ENCODE data around the gene PRKCQ. TPM values are rescaled to one million over a fixed set of nuclear protein-coding genes. Genes with fewer than 3 reads are reported as not detected.

Gene PRKCQ
- total RNA-seq, 2 donors from 2014 or later: 0.41 to 0.42 TPM

DNA sequence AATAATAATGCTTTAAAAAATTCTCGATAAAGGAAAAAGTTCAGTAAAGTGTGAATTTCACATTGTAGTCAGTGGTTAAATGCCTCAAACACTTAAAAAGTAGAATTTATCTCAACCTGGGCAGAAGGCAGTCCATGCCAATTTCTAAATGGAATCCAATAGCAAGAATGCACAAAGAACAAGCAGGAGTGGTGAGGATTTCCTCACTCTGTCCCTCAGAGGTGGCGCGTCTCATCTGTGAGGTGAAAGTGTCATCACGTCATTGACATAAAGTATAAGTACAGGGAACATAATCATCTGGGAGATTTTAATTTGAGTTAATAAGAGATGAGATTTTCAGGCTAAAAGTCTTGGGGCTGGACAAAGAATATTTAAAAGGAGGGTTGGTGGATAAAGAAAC, 10.0 kb upstream of the PRKCQ start:
- no peak for DNase-seq (ENCODE audit: low spot score)
- H3K27me3 ChIP-seq (replicated peaks; ENCODE audit: insufficient read depth): no peaks in the 10 kb centered on the region
- no peaks in the 10 kb centered on the region for H3K4me1 ChIP-seq (ENCODE audit: control insufficient read depth in 1 of 2, low read depth in 2 of 2)
- H3K9me3 ChIP-seq: no peaks in the 10 kb centered on the region
- ATAC-seq (ENCODE audit: insufficient number of reproducible peaks, low FRiP score, low read depth): no peak
- no peak overlapping the region for H3K27ac ChIP-seq
- H3K4me3 ChIP-seq: no peak overlapping the region
- H3K36me3 ChIP-seq: no peaks in the 10 kb centered on the region
- no peak for TF ChIP-seq CTCF (IDR thresholded peaks at IDR 0.05)

GRCh38 chr10:6589287-6590094, 9.4 kb upstream of the PRKCQ start:
- no peak for DNase-seq (ENCODE audit: low spot score)
- H3K4me3 ChIP-seq: no peak overlapping the region
- no peak overlapping the region for H3K27ac ChIP-seq
- TF ChIP-seq CTCF (IDR thresholded peaks at IDR 0.05): no peak
- no peaks in the 10 kb centered on the region for H3K9me3 ChIP-seq
- H3K27me3 ChIP-seq (replicated peaks; ENCODE audit: insufficient read depth): no peaks in the 10 kb centered on the region
- ATAC-seq (ENCODE audit: insufficient number of reproducible peaks, low FRiP score, low read depth): no peak
- H3K4me1 ChIP-seq (ENCODE audit: control insufficient read depth in 1 of 2, low read depth in 2 of 2): no peaks in the 10 kb centered on the region
- H3K36me3 ChIP-seq: no peaks in the 10 kb centered on the region

GRCh38 chr10:6588845-6589244, 8.8 kb upstream of the PRKCQ start:
- Histone ChIP-seq H3K36me3 (no peaks in the 10 kb centered on the region), H3K9me3 (no peaks in the 10 kb centered on the region), H3K4me1 (ENCODE audit: control insufficient read depth in 1 of 2, low read depth in 2 of 2) (no peaks in the 10 kb centered on the region), H3K27ac (no peak overlapping the region), H3K4me3 (no peak overlapping the region), H3K27me3 (replicated peaks; ENCODE audit: insufficient read depth) (no peaks in the 10 kb centered on the region)
- ATAC-seq (ENCODE audit: insufficient number of reproducible peaks, low FRiP score, low read depth) (no peak), DNase-seq (ENCODE audit: low spot score) (no peak)
- no peak for TF ChIP-seq CTCF (IDR thresholded peaks at IDR 0.05)

GRCh38 chr10:6588082-6588481, 8.0 kb upstream of the PRKCQ start:
- Histone ChIP-seq H3K27me3 (replicated peaks; ENCODE audit: insufficient read depth) (no peaks in the 10 kb centered on the region), H3K9me3 (no peaks in the 10 kb centered on the region), H3K4me3 (no peak overlapping the region), H3K27ac (no peak overlapping the region), H3K4me1 (ENCODE audit: control insufficient read depth in 1 of 2, low read depth in 2 of 2) (no peaks in the 10 kb centered on the region), H3K36me3 (no peaks in the 10 kb centered on the region)
- ATAC-seq (ENCODE audit: insufficient number of reproducible peaks, low FRiP score, low read depth) (no peak), DNase-seq (ENCODE audit: low spot score) (no peak)
- TF ChIP-seq CTCF (IDR thresholded peaks at IDR 0.05): no peak

- no peak for TF ChIP-seq CTCF (IDR thresholded peaks at IDR 0.05)
- Histone ChIP-seq H3K27me3 (replicated peaks; ENCODE audit: insufficient read depth) (no peaks in the 10 kb centered on the region), H3K4me3 (no peak overlapping the region), H3K27ac (no peak overlapping the region), H3K9me3 (no peaks in the 10 kb centered on the region), H3K4me1 (ENCODE audit: control insufficient read depth in 1 of 2, low read depth in 2 of 2) (no peaks in the 10 kb centered on the region), H3K36me3 (no peaks in the 10 kb centered on the region)
- DNase-seq (ENCODE audit: low spot score) (no peak), ATAC-seq (ENCODE audit: insufficient number of reproducible peaks, low FRiP score, low read depth) (no peak)
Observed at GRCh38 chr10:6586501-6586900, 6.4 kb upstream of the PRKCQ start.
